GM15510 (cell line): ENCODE data around the gene ELMO1.

Source experiments
- POLR2A ChIP-seq: IDR thresholded peaks from 3 replicates; pipeline ENCODE4 v1.6.1; 2011; ENCODE audit warnings: borderline replicate concordance; ENCODE audit not compliant: insufficient read length; ENCODE audit errors: extremely low read depth

The ELMO1 gene

GRCh38 chr7:37096341-37096740, 352.3 kb downstream of the ELMO1 start:
- no peak for TF ChIP-seq POLR2A

- TF ChIP-seq POLR2A: no peak
Observed at GRCh38 chr7:37095122-37095521, 353.5 kb downstream of the ELMO1 start.

GRCh38 chr7:37093257-37093656, 355.4 kb downstream of the ELMO1 start:
- no peak for TF ChIP-seq POLR2A

- TF ChIP-seq POLR2A: no peak
Observed at GRCh38 chr7:37092548-37092947, 356.1 kb downstream of the ELMO1 start.

- no peak for TF ChIP-seq POLR2A
Observed at GRCh38 chr7:37089972-37090371, 358.7 kb downstream of the ELMO1 start.

- no peak for TF ChIP-seq POLR2A
Observed at GRCh38 chr7:37085600-37085999, 363.1 kb downstream of the ELMO1 start.

- no peak for TF ChIP-seq POLR2A
Observed at GRCh38 chr7:37084303-37084702, 364.4 kb downstream of the ELMO1 start.

- TF ChIP-seq POLR2A: no peak
Observed at GRCh38 chr7:37083311-37084096, 365.2 kb downstream of the ELMO1 start.

GRCh38 chr7:37081436-37081835, 367.2 kb downstream of the ELMO1 start:
- TF ChIP-seq POLR2A: no peak

GRCh38 chr7:37079420-37079819, 369.2 kb downstream of the ELMO1 start:
- no peak for TF ChIP-seq POLR2A

GRCh38 chr7:37076668-37077067, 372.0 kb downstream of the ELMO1 start:
- no peak for TF ChIP-seq POLR2A

- no peak for TF ChIP-seq POLR2A
Observed at GRCh38 chr7:37074370-37074769, 374.3 kb downstream of the ELMO1 start.

GRCh38 chr7:37071124-37071523, 377.5 kb downstream of the ELMO1 start:
- TF ChIP-seq POLR2A: no peak

- TF ChIP-seq POLR2A: no peak
Observed at GRCh38 chr7:37070471-37070870, 378.2 kb downstream of the ELMO1 start.

- no peak for TF ChIP-seq POLR2A
Observed at GRCh38 chr7:37070031-37070430, 378.6 kb downstream of the ELMO1 start.

- no peak for TF ChIP-seq POLR2A
Observed at GRCh38 chr7:37069336-37069735, 379.3 kb downstream of the ELMO1 start.
